Medulla oblongata (tissue), 1 donor: ENCODE measurements around the gene ADAMTS2.
"Not testable (repeated sequence)": the region's sequence is repeated elsewhere in the genome, so short reads cannot be mapped to it uniquely, and the experiment has no call there.

Source experiments
- DNase-seq: peaks from one replicate; pipeline ENCODE4 v3.0.0-alpha.2; 2015; ENCODE audit errors: extremely low spot score

ADAMTS2 gene

GRCh38 chr5:179325296-179326031, 19.8 kb downstream of the ADAMTS2 start:
- DNase-seq, result no peak

GRCh38 chr5:179324760-179325295, 20.4 kb downstream of the ADAMTS2 start:
- no peak for DNase-seq

GRCh38 chr5:179324316-179324715, 20.9 kb downstream of the ADAMTS2 start:
- not testable (repeated sequence) for DNase-seq

- no peak for DNase-seq
Observed at GRCh38 chr5:179323026-179323870, 22.0 kb downstream of the ADAMTS2 start.

GRCh38 chr5:179322071-179323025, 22.9 kb downstream of the ADAMTS2 start:
- no peak for DNase-seq

- no peak for DNase-seq
Observed at GRCh38 chr5:179321206-179321987, 23.9 kb downstream of the ADAMTS2 start.

GRCh38 chr5:179319741-179320281, 25.4 kb downstream of the ADAMTS2 start:
- no peak for DNase-seq

GRCh38 chr5:179319123-179319522, 26.1 kb downstream of the ADAMTS2 start:
- DNase-seq, result no peak

GRCh38 chr5:179318221-179318955, 26.9 kb downstream of the ADAMTS2 start:
- no peak for DNase-seq

- DNase-seq, result no peak
Observed at GRCh38 chr5:179317411-179318220, 27.6 kb downstream of the ADAMTS2 start.

GRCh38 chr5:179316982-179317381, 28.3 kb downstream of the ADAMTS2 start:
- no peak for DNase-seq

GRCh38 chr5:179316111-179316551, 29.1 kb downstream of the ADAMTS2 start:
- DNase-seq, result no peak

GRCh38 chr5:179315356-179315890, 29.8 kb downstream of the ADAMTS2 start:
- DNase-seq, result no peak

GRCh38 chr5:179314606-179315355, 30.5 kb downstream of the ADAMTS2 start:
- no peak for DNase-seq

- DNase-seq, result peak; percentile 57
Observed at GRCh38 chr5:179313849-179314521, 31.3 kb downstream of the ADAMTS2 start.

- DNase-seq, result no peak
Observed at GRCh38 chr5:179312557-179313235, 32.6 kb downstream of the ADAMTS2 start.

- DNase-seq, result no peak
Observed at GRCh38 chr5:179311581-179311980, 33.7 kb downstream of the ADAMTS2 start.
